AG20443 (cell line): ENCODE measurements around the gene TADA3.

Source experiments
- DNase-seq: peaks from one replicate; pipeline ENCODE4 v3.0.0; 2012; ENCODE audit warnings: low spot score, mixed read lengths

TADA3 gene, protein sequence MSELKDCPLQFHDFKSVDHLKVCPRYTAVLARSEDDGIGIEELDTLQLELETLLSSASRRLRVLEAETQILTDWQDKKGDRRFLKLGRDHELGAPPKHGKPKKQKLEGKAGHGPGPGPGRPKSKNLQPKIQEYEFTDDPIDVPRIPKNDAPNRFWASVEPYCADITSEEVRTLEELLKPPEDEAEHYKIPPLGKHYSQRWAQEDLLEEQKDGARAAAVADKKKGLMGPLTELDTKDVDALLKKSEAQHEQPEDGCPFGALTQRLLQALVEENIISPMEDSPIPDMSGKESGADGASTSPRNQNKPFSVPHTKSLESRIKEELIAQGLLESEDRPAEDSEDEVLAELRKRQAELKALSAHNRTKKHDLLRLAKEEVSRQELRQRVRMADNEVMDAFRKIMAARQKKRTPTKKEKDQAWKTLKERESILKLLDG

DNA sequence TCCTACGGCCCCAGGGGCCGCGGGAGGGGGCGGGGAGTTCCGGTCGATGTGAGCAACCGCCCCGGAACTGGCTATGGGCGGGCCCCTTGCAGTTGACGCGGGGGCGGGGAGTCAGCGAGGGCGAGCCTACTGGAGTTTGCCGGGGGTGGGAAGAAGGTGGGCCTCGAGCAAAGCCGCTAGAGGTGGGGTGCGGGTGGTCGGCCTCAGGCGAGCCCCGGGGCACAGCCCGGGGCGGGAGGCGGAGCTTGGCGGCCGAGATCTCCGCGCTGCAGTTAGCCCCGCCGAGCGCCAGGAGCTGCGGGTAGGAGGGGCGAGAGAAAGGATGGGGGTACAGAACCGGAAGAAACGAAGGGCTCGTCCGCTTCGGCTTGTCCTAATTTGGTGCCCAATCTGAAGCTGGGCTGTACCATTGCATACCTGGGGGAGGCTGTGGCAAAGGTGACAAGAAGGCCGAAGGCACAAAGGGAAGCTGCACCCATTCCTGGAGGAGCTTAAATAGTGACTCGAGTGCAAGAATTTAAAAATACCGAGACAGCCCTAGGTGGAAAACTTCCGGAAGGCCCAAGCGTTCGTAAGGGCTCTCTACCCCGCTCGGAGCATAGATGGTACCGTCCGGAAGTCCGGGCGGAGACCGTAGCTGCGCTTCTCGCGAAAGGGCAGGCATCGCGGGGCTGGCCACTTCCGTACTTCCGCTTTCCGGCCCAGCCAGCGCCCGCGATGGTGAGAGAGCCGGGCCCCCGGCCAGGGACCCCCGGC is at the start of gene TADA3, which contains the start of gene ARPC4:
Gene TADA3 (minus strand): TSS at position 69 of the 756 bp plus-strand sequence. CDS start 1,007 bp downstream, outside the sequence.
Gene ARPC4 (plus strand): TSS at position 678 of the 756 bp plus-strand sequence. CDS start 40 bp downstream, at position 718.
- peak; percentile 96 for DNase-seq

- DNase-seq = no peak
Measured at GRCh38 chr3:9841015-9841414, 48.7 kb upstream of the TADA3 start.

DNA sequence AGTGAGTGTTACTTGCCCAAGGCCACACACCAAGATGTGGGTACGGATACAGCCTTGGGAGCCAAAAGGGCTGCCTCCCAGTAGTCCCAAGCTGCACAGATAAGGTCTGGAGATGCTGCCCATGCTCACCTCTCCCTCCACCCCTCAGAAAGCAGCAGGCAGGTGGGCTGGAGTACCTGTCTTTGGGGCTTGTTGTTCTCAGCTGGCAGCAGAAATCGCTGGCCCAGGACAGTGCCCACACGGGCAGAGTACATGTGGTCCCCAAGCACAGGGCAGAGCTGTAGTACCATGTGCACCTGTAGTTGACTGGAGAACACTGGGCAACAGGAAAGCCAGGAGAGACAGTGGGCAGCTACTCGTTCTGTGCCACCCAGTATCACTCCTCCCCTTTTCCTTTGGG is 46.6 kb upstream of the TADA3 start:
- DNase-seq = no peak

DNA sequence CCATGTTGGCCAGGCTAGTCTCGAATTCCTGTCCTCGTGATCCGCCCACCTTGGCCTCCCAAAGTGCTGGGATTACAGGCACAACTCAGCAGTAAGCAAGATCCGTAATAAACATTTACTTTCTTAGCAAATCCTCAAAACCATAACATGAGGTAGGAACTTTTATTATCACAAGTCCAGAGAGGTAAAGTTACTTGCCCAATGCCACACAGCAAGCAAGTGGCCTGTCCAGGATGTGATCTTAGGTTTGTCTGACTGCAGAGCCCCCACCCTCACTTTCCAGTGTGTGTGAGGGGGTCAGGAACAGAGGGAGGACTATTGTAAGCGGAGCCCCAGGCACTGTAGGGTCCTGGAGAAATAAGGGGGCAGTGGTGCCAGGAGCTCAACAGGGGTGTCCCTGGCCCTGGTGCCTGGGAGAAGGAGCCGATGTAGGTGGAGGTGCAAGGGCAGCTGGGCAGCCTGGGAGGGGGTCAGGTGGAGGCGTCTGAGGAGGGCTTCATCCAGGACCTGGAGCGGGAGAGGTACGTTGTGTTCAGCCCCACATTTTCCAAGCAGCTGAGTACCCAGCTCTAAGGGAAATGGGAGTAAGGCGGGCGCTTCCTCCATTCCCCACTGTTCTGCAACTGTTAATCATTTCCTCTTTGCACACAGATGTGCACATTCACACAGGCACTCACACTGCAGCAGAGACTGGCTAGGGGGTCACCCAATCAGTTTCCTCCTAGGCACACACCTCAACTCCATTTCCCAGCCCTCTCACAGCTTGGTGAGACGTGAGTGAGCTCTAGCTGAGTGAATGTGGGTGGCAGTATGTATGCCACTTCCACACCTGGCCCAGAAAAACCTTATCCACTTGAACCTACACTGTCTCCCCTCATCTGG is 45.7 kb upstream of the TADA3 start:
- DNase-seq = no peak

- no peak for DNase-seq
Measured at GRCh38 chr3:9834520-9835380, 42.5 kb upstream of the TADA3 start.

DNA sequence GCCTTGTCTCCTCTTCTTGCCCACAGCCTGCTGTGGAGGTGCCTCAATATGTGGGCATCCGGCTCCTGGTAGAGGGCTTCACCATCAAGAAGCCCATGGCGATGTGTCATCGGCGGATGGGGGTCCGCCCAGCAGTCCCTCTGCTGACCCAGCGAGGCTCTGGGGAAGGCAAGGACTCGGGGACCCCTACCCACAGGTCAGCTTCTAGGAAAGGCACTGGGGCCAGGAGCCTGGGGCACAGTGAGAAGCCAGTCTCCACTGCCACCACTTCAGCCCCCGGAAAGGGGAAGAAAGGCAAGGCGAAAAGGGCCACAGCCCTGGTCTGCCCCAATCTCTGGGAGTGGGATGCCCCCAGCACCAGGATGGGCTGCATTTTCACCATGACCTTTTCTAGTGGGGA is 40.8 kb upstream of the TADA3 start:
- DNase-seq = no peak

GRCh38 chr3:9831253-9831652 is 39.0 kb upstream of the TADA3 start:
- DNase-seq = no peak

- DNase-seq = no peak
Measured at GRCh38 chr3:9828801-9829755, 36.8 kb upstream of the TADA3 start.

- DNase-seq = no peak
Measured at GRCh38 chr3:9826815-9827573, 34.7 kb upstream of the TADA3 start.

DNA sequence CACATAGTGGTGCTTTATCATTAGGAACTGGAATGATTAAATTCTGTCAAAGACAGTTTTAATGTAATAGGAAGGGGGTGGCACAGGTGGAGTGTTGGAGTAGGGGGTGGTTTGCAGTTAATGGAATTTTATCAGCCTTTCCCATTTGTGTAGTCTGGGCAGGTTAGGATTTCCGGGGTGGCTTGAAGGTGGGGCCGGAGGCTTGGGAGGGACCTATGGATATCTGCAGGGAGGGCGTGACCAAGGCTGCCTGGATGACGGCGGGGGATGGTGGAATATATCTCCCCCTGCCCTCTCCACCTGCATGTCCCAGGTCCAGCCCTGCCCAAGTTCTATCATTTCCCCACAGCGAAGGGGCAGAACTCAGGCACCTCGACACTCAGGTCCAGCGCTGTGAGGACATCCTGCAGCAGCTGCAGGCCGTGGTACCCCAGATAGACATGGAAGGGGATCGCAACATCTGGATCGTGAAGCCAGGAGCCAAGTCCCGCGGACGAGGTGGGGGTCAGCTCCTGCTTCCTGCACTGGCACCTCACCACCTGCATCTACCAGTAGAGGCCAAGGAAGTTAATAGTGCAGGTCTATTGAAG is 33.3 kb upstream of the TADA3 start:
- DNase-seq = no peak

GRCh38 chr3:9820946-9821345 is 28.7 kb upstream of the TADA3 start:
- DNase-seq = no peak

- DNase-seq = no peak
Measured at GRCh38 chr3:9820543-9820942, 28.3 kb upstream of the TADA3 start.

- no peak for DNase-seq
Measured at GRCh38 chr3:9818666-9819335, 26.5 kb upstream of the TADA3 start.

DNA sequence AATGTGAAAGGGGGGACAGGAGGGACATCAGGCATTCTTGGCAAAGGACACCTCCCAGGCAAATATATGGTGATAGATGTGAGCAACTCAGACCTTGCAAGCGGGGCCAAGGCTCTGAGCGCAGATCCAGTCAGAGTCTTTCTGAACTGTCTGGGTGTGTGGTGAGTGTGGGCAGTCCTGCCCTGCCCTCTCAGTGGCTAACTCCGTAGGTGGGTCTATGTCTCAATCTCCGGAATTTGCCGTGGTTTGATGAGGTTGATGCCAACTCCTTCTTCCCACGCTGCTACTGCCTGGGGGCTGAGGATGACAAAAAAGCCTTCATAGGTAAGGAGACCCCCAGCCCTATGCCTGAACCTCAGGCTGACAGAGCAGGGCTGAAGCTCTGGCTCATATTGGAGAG is 25.2 kb upstream of the TADA3 start:
- DNase-seq = no peak

DNA sequence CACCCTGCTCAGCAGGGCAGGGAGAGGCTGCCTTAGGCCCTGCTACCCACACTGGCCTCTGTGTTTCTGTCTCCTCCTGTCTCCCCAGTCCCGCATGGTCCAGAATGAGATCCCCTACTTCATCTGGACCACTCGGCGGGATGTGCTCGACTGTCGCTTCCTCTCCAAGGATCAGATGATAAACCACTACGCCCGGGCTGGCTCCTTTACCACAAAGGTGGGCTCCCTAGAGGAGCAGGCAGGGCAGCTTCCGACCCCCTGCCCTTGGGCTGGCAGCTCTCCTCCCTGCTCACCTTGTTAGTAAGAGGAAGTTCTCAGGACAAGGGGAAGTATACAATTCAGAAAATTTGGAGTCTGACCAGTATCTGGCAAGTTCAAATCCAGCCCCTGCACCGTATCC is 23.7 kb upstream of the TADA3 start:
- no peak for DNase-seq

DNA sequence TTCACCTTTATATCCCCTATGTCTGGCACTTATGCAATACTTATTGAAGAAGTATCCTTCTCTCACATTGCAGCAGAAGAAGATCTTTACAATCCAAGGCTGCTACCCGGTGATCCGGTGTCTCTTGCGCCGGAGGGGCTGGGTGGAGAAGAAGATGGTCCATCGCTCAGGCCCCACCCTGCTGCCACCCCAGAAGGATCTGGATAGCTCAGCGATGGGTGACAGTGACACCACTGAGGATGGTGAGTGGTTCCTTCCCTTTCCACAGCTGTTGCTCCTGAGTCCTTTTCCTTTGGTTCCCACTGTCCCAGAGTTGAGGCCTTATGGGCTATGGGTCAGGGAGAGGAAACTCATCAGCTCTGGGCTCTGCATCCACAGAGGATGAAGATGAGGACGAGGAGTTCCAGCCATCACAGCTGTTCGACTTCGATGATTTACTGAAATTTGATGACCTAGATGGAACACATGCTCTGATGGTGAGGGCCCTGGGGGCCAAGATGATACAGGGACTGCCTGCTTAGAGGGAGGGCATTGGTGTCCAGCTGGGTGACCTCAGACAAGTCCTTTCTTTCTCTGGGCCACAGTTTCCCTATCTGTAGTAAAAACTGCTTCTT is 20.7 kb upstream of the TADA3 start:
- DNase-seq = no peak

GRCh38 chr3:9810846-9811245 is 18.6 kb upstream of the TADA3 start:
- DNase-seq = peak; percentile 40

- DNase-seq = peak; percentile 32
Measured at GRCh38 chr3:9810433-9810770, 18.1 kb upstream of the TADA3 start.
